ENCODE data around the gene FFAR1. TPM values are rescaled to one million over a fixed set of nuclear protein-coding genes. Genes with fewer than 3 reads are reported as not detected.

The FFAR1 gene
- polyA plus RNA-seq, 3 donors: 0.04 TPM; not detected in 2

DNA sequence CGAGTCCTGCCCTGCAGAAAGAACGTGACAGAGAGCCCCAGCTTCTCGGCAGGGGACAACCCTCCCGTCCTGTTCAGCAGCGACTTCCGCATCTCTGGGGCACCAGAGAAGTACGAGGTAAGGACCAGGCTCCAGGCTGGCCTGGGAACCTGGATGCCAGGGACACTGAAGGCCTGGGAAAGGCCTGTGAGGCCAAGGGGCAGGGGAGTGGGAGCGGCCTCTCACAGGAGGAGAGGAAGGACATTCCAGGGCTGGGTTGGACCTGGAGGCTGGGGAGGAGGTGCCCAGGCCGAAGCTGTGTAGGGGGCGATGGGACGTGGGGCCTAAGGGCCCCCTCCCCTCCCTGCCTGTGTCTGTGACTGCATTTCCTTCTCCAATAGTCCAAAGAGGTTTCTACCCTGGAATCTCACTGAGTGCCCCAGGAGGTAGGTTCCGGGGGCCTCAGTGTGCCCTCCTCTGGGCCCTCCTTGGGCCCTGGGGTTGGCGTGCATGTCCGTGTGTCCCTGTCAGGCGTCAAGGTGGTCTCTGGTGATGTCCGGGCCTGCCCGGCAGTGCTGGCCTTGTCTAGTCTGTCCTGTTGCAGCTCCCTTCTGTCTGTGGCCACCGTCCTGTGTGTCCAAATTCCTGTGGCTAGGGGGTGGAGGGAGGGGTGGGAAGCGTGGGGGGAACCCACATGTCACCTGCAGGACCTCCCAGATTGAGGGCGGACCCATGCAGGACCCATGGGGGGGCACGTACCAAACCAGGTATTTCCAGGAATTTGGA is 35.6 kb upstream of the FFAR1 start:
- Mint-ChIP-seq H3K36me3 (peaks cover 0 to 6% of the 10 kb centered on the region in 2 donors), H3K27me3 (ENCODE audit: low read depth in 3 of 3) (peaks cover 1 to 3% (median 2%) of the 10 kb centered on the region in 3 donors), H3K27ac (no peak overlapping the region), H3K4me1 (peaks cover 17% of the 10 kb centered on the region), H3K4me3 (no peak overlapping the region), H3K9me3 (no peaks in the 10 kb centered on the region)
- no peak overlapping the region for H3K9ac ChIP-seq (ENCODE audit: insufficient read depth, low read length, poor library complexity, severe bottlenecking)
- H3K36me3 ChIP-seq (replicated peaks in 1 of 2; ENCODE audit: control insufficient read depth in 1 of 2, insufficient read depth in 2 of 2, low read length in 2 of 2): no peaks in the 10 kb centered on the region
- no peaks in the 10 kb centered on the region for H4K20me1 ChIP-seq (ENCODE audit: insufficient read depth, low read length)
- H2AFZ ChIP-seq (ENCODE audit: insufficient read depth, low read depth, low read length, poor library complexity, severe bottlenecking): no peak overlapping the region
- intact Hi-C loops (cut with micrococcal nuclease): no loop called here
- peaks cover 3 to 8% of the 10 kb centered on the region in 2 donors for H3K4me1 ChIP-seq (ENCODE audit: control insufficient read depth in 1 of 2, insufficient read depth in 2 of 2, low read length in 2 of 2)
- no peak overlapping the region for H3K4me3 ChIP-seq (replicated peaks in 1 of 3; ENCODE audit: low read depth in 2 of 3, low read length in 3 of 3)
- DNase-seq: no peak
- H3K79me2 ChIP-seq (ENCODE audit: insufficient read depth, low read length): no peaks in the 10 kb centered on the region
- 96% methylated on average over 17 of the region's 21 CpGs for WGBS (ENCODE audit: insufficient coverage)
- no peak overlapping the region for H3K27ac ChIP-seq (ENCODE audit: low read depth in 1 of 2, low read length in 2 of 2)
- H3K9me3 ChIP-seq (replicated peaks in 1 of 2; ENCODE audit: control insufficient read depth in 1 of 2, insufficient read depth in 1 of 2, low read length in 2 of 2): no peaks in the 10 kb centered on the region
- no peaks in the 10 kb centered on the region for H3K27me3 ChIP-seq (ENCODE audit: control insufficient read depth in 2 of 2, insufficient read depth in 2 of 2, low read length in 2 of 2)
- no peak overlapping the region for H3K4me2 ChIP-seq (replicated peaks; ENCODE audit: extremely low read depth, low read length, poor library complexity, severe bottlenecking)
- TF ChIP-seq, protein P1, sequence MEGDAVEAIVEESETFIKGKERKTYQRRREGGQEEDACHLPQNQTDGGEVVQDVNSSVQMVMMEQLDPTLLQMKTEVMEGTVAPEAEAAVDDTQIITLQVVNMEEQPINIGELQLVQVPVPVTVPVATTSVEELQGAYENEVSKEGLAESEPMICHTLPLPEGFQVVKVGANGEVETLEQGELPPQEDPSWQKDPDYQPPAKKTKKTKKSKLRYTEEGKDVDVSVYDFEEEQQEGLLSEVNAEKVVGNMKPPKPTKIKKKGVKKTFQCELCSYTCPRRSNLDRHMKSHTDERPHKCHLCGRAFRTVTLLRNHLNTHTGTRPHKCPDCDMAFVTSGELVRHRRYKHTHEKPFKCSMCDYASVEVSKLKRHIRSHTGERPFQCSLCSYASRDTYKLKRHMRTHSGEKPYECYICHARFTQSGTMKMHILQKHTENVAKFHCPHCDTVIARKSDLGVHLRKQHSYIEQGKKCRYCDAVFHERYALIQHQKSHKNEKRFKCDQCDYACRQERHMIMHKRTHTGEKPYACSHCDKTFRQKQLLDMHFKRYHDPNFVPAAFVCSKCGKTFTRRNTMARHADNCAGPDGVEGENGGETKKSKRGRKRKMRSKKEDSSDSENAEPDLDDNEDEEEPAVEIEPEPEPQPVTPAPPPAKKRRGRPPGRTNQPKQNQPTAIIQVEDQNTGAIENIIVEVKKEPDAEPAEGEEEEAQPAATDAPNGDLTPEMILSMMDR (IDR thresholded peaks at IDR 0.05): no peak

DNA sequence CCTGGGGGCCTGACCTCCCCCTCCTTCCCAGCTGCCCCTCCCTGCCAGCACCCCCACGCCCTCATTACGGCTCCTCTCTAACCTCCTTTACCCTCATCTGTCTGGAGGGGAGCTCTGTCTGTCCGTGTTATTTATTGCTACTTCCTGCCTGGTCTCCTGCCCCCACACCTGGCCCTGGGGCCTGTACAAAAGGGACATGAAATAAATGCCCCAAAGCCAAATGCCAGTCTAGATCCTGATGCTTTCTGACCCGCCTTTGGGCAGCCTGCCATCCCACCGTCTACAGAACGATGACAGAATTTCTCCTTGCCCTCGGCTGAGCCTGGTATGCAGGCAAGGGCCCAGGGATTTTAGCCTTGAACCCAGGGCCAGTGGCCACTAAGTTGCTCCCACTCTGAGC is 34.1 kb upstream of the FFAR1 start:
- Histone ChIP-seq H4K20me1 (ENCODE audit: insufficient read depth, low read length) (no peaks in the 10 kb centered on the region), H3K4me1 (ENCODE audit: control insufficient read depth in 1 of 2, insufficient read depth in 2 of 2, low read length in 2 of 2) (peaks cover 18 to 24% of the 10 kb centered on the region in 2 donors), H3K4me2 (replicated peaks; ENCODE audit: extremely low read depth, low read length, poor library complexity, severe bottlenecking) (no peak overlapping the region), H3K27ac (ENCODE audit: low read depth in 1 of 2, low read length in 2 of 2) (no peak overlapping the region), H3K4me3 (replicated peaks in 1 of 3; ENCODE audit: low read depth in 2 of 3, low read length in 3 of 3) (no peak overlapping the region), H3K36me3 (replicated peaks in 1 of 2; ENCODE audit: control insufficient read depth in 1 of 2, insufficient read depth in 2 of 2, low read length in 2 of 2) (no peaks in the 10 kb centered on the region), H3K9ac (ENCODE audit: insufficient read depth, low read length, poor library complexity, severe bottlenecking) (no peak overlapping the region), H3K27me3 (ENCODE audit: control insufficient read depth in 2 of 2, insufficient read depth in 2 of 2, low read length in 2 of 2) (no peaks in the 10 kb centered on the region), H3K79me2 (ENCODE audit: insufficient read depth, low read length) (no peaks in the 10 kb centered on the region), H2AFZ (ENCODE audit: insufficient read depth, low read depth, low read length, poor library complexity, severe bottlenecking) (no peak overlapping the region), H3K9me3 (replicated peaks in 1 of 2; ENCODE audit: control insufficient read depth in 1 of 2, insufficient read depth in 1 of 2, low read length in 2 of 2) (no peaks in the 10 kb centered on the region)
- TF ChIP-seq, protein P1 (IDR thresholded peaks at IDR 0.05): no peak
- 22% methylated on average over 7 of the region's 7 CpGs for WGBS (ENCODE audit: insufficient coverage)
- no peak overlapping the region for H3K27ac Mint-ChIP-seq
- H3K9me3 Mint-ChIP-seq: no peaks in the 10 kb centered on the region
- H3K4me1 Mint-ChIP-seq: peaks cover 23% of the 10 kb centered on the region
- DNase-seq: no peak
- no peak overlapping the region for H3K4me3 Mint-ChIP-seq
- peaks cover 0 to 11% of the 10 kb centered on the region in 2 donors for H3K36me3 Mint-ChIP-seq
- intact Hi-C loops (cut with micrococcal nuclease): no loop called here
- peaks cover 0 to 2% (median 1%) of the 10 kb centered on the region in 3 donors for H3K27me3 Mint-ChIP-seq (ENCODE audit: low read depth in 3 of 3)
